Prostate gland (tissue), 2 donors: ENCODE measurements around the gene EML1. TPM values are rescaled to one million over a fixed set of nuclear protein-coding genes. Genes with fewer than 3 reads are reported as not detected.

Source experiments
- DNase-seq: peaks from one replicate; pipeline ENCODE4 v3.0.0-alpha.2; 2019; ENCODE audit warnings: low spot score
- H3K27ac ChIP-seq, 2 donors: fragments of 200-600 bp; sonication (generic); 2 replicates each; pipeline ENCODE4 v1.5.1; 2017 to 2019
- H3K27me3 ChIP-seq: fragments of 200-600 bp; sonication (generic); replicated peaks from 2 replicates; pipeline ENCODE4 v1.5.1; 2019; ENCODE audit not compliant: insufficient read depth
- H3K36me3 ChIP-seq, 2 donors: fragments of 200-600 bp; sonication (generic); 1 replicate in 1 of 2; 2 replicates in 1 of 2; pipeline versions ENCODE4 v1.5.1 to v1.8.1; 2017 to 2019
- H3K4me1 ChIP-seq: fragments of 200-600 bp; sonication (generic); replicated peaks from 2 replicates; pipeline ENCODE4 v1.5.1; 2019
- H3K4me3 ChIP-seq, 2 donors: fragments of 200-600 bp; sonication (generic); 2 replicates each; pipeline ENCODE4 v1.5.1; 2017 to 2019
- H3K9me3 ChIP-seq: fragments of 200-600 bp; sonication (generic); 2 replicates; pipeline ENCODE4 v1.5.1; 2017
- CTCF ChIP-seq, 4 experiments: fragments of 200-600 bp in 2 of 4; fragments of 450-650 bp in 2 of 4; sonication (generic) in 2 of 4; IDR thresholded peaks; 1 replicate in 3 of 4; 2 replicates in 1 of 4; pipeline ENCODE4 v1.5.1; 2016 to 2019; ENCODE audit warnings: antibody characterized with exemption in 4 of 4, mild to moderate bottlenecking in 2 of 4, moderate library complexity in 2 of 4
- POLR2A ChIP-seq: fragments of 450-650 bp; IDR thresholded peaks from one replicate; pipeline ENCODE4 v1.6.1; 2016; ENCODE audit warnings: antibody characterized with exemption, mild to moderate bottlenecking
- POLR2AphosphoS5 ChIP-seq: sonication (generic); formaldehyde crosslinking; IDR thresholded peaks from one replicate; pipeline ENCODE4 v1.6.1; 2017; ENCODE audit warnings: antibody characterized with exemption
- WGBS: methylation state at CpG from one replicate; pipeline ENCODE4 v1.1.5; 2018; 5-methylcytosine and 5-hydroxymethylcytosine counted together
- intact Hi-C: fragments of 100-400 bp; cut with DNase I; formaldehyde crosslinking; loops from one replicate; pipeline ENCODE4 v1.14.2; 2022
- total RNA-seq, 2 donors: library from RNA; depleted of rRNA; stranded (reverse); fragments of >200 nt; gene quantifications; one replicate each; pipeline ENCODE4 v1.1.0, GENCODE V29; 2016

The EML1 gene
- total RNA-seq, 2 donors from 2014 or later = 7.0 to 31.8 TPM

GRCh38 chr14:99943620-99944019 lies 150.4 kb downstream of the EML1 start:
- TF ChIP-seq POLR2A (no peak), POLR2AphosphoS5 (no peak), CTCF (IDR thresholded peaks at IDR 0.05) (no peak)
- WGBS = 93% methylated on average over 8 of the region's 9 CpGs
- Histone ChIP-seq H3K4me3 (no peak overlapping the region), H3K4me1 (no peaks in the 10 kb centered on the region), H3K27ac (no peak overlapping the region), H3K36me3 (no peaks in the 10 kb centered on the region), H3K27me3 (no peaks in the 10 kb centered on the region), H3K9me3 (no peaks in the 10 kb centered on the region)
- intact Hi-C loops = no loop called here
- no peak for DNase-seq

- Histone ChIP-seq H3K4me3 (no peak overlapping the region), H3K4me1 (no peaks in the 10 kb centered on the region), H3K36me3 (no peaks in the 10 kb centered on the region), H3K27me3 (no peaks in the 10 kb centered on the region), H3K27ac (no peak overlapping the region), H3K9me3 (no peaks in the 10 kb centered on the region)
- TF ChIP-seq POLR2A (no peak), CTCF (IDR thresholded peaks at IDR 0.05) (no peak), POLR2AphosphoS5 (no peak)
- 54% methylated on average over 13 of the region's 13 CpGs for WGBS
- DNase-seq = no peak
- intact Hi-C loops = no loop called here
Observed at GRCh38 chr14:99944241-99944651, 151.0 kb downstream of the EML1 start.

- intact Hi-C loops = no loop called here
- WGBS = 73% methylated on average over 17 of the region's 17 CpGs
- no peak overlapping the region for H3K27ac ChIP-seq
- no peaks in the 10 kb centered on the region for H3K27me3 ChIP-seq
- no peaks in the 10 kb centered on the region for H3K4me1 ChIP-seq
- no peaks in the 10 kb centered on the region for H3K9me3 ChIP-seq
- H3K36me3 ChIP-seq = no peaks in the 10 kb centered on the region
- no peak for DNase-seq
- H3K4me3 ChIP-seq = no peak overlapping the region
- TF ChIP-seq CTCF (IDR thresholded peaks at IDR 0.05) (no peak), POLR2A (no peak), POLR2AphosphoS5 (no peak)
Observed at GRCh38 chr14:99945732-99946651, 152.8 kb downstream of the EML1 start.

- Histone ChIP-seq H3K27me3 (no peaks in the 10 kb centered on the region), H3K9me3 (no peaks in the 10 kb centered on the region), H3K4me3 (no peak overlapping the region), H3K27ac (no peak overlapping the region), H3K36me3 (no peaks in the 10 kb centered on the region), H3K4me1 (no peaks in the 10 kb centered on the region)
- intact Hi-C loops = no loop called here
- DNase-seq = no peak
- 24% methylated on average over 28 of the region's 33 CpGs for WGBS
- TF ChIP-seq POLR2AphosphoS5 (no peak), CTCF (IDR thresholded peaks at IDR 0.05) (peak; percentile 25 to 70 (median 51))
Observed at GRCh38 chr14:99946652-99947489, 153.7 kb downstream of the EML1 start.
